ENCODE measurements around the gene FAM156A.
"Not testable (repeated sequence)": the region's sequence is repeated elsewhere in the genome, so short reads cannot be mapped to it uniquely, and the experiment has no call there.

Gene FAM156A, protein sequence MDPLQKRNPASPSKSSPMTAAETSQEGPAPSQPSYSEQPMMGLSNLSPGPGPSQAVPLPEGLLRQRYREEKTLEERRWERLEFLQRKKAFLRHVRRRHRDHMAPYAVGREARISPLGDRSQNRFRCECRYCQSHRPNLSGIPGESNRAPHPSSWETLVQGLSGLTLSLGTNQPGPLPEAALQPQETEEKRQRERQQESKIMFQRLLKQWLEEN

DNA sequence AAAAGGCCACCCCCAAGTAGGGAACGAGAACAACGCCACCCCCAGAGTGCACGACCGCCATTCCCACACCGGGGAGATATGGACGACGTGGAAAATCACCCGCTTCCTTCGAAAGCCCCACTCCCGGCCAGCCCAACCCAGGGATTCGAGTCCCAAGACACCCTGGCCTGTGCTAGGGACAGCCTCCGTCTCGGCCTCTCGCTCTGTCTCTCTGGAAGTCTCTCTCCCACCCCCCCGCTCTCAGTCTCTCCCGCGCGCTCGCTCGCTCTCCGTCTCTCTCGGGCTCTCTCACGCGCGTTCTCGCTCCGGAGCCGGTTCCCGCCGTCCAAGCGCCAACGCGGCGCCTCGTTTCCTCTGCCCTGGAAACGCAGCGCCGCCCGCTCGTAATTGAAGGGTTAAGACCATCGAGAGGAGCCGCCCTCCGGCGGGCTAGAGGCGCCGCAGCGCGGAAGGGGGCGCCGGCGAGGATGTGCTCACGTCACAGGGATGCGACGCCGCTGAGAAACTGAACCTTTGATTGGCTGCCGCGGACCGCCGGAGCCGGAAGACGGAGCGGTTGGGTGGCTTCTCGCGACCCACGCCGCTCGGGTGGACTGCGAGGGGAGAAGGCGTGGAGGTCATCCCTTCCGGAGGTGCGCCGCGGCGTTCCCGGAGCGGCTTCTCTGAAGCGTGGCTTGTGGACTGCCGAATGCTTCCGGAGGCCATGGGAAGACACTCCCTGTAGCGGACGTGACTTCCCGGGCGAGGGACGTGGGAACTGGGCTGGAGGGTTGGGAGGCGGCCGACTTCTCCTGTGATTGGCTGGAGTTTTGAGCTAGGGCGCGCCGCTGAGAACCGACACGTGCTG, at the start of gene FAM156A:
Gene FAM156A, minus strand, starts transcription at position 406 of the 847 bp plus-strand sequence. CDS start 9,930 bp downstream, outside the sequence.
- not testable (repeated sequence) for DNase-seq (ENCODE audit: low read depth)

DNA sequence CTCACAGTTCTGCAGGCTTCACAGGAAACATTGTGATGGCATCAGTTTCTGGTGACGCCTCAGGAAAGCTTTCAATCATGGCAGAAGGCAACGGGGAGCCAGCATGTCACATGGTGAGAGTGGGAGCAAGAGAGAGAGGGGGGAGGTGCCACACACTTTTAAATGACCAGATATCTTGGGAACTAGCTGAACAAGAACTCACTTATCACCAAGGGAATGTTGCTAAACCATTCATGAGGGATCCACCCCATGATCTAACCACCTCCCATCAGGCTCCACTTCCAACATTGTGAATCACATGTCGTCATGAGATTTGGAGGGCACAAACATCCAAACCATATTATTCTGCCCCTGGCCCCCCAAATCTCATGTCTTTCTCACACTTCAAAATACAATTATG, 47.0 kb upstream of the FAM156A start:
- no peak for DNase-seq (ENCODE audit: low read depth)

DNA sequence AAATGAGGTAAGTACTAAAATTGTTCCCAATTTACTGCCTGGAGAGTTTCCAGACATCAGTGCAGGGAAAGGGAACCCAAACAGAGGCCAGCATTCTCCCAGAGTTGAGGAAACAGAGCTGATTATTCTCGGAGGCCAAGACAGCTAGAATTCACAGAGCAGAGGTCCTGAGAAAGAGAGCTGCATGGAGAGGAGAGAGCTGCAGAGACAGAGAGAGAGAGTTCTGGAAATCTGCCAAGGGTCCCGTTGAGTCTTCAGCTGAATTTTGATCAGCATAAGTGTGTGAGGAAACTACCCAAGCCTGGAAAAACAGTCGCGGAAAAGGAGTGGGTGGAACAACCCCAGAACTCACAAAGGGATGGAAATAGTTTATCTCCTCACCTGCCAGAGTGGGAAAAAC, 46.5 kb upstream of the FAM156A start:
- DNase-seq (ENCODE audit: low read depth), result no peak

DNA sequence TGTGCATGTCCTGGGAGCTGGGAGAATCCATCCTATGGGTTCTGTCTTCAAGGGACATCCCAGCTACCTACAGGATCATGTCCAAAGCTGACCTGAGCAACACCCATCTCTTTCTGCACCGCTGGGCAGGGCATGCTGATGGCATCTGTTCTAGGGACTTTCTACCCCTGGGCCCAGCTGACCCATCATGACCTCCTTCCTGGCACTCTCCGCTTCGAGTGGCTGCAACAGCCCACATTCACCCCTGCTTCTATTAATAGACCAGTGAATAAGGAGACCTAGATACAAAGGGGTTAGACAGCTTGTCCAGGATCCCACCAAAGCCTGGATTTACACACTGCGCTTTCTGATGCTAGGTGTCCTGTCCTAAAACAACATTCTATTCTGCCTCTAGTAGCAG, 45.7 kb upstream of the FAM156A start:
- no peak for DNase-seq (ENCODE audit: low read depth)

DNA sequence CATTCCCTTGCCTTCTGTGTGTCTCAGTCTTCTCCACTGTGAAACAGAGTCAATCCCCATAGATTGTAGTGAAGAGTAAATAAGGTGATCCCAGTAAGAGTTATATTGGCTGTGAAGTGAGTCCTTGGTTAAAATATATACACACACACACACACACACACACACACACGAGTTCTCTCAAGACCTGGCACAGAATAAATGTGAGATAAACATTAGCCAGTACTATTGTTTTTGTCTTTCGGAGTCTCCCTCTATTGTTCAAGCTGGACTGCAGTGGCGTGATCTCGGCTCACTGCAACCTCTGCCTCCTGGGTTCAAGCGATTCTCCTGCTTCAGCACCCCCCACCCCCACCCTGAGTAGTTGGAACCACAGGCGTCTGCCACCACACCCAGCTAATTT, 44.8 kb upstream of the FAM156A start:
- no peak for DNase-seq (ENCODE audit: low read depth)

DNA sequence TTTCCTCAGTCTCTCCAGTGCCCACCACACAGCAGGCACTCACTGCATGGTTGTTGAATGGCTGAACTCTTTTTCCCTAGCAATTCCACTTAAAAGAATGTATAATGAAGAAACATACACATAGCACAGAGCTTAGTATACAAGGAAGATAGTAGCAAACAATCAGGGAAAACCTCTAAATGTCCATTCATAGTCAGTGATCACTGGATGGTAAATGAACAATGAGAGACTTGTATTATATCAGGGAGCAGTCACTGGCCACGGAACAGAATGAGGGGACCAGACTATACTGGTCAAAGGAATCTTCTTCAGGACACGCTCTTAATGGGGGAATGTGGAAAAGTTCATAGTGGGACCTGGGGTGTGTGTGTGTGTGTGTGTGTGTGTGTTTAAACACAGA, 43.6 kb upstream of the FAM156A start:
- DNase-seq (ENCODE audit: low read depth), result no peak

DNA sequence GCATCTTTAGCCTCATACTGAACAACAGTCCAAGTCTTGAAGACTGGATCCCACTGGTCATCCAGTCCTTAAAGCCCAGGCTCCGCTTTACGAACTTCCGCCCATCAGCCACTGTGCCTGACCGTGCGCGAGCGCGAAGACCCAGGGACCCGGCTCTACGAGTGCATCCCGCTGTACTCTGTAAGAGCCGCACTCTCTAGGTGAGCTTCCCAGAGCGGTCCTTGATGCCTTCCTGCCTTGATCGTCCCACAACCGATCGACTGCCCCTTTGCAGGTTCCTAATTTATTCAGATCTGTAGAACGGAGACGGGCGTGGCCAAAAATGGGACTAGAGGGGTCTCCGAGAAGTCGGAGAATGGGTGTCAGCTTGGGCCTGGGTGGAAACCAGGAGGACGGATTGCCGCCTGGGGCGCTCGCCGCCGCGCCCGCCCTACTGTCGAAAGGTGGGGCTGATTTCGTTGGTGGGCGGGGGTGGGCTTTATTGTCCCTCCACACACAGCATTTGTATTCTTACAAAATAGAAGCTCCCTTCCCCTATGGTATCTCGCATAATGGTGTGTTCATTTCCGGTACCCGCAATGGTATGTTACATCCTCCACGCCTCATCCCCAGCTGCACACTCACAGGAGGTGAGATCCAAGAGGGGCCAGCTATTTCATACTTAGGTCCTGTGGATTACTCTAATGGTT, 42.3 kb upstream of the FAM156A start:
- DNase-seq (ENCODE audit: low read depth), result no peak

DNA sequence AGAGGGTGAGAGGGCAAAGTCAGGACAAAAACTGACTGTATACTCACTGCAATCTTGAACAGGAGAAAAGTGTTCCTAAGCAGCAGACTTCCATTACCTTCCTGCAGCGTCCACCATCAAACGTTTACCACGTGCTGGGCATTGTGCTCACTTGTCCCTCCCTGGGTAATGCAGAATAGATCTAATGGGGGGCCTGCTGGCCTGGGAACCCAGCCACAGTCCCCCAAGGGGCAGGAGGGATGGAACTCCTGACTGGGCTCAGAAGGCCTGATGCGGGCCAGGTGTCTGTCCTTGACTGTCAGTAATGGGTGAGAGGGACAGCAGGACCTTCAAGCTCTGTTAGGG, 37.6 kb upstream of the FAM156A start:
- DNase-seq (ENCODE audit: low read depth), result no peak

DNA sequence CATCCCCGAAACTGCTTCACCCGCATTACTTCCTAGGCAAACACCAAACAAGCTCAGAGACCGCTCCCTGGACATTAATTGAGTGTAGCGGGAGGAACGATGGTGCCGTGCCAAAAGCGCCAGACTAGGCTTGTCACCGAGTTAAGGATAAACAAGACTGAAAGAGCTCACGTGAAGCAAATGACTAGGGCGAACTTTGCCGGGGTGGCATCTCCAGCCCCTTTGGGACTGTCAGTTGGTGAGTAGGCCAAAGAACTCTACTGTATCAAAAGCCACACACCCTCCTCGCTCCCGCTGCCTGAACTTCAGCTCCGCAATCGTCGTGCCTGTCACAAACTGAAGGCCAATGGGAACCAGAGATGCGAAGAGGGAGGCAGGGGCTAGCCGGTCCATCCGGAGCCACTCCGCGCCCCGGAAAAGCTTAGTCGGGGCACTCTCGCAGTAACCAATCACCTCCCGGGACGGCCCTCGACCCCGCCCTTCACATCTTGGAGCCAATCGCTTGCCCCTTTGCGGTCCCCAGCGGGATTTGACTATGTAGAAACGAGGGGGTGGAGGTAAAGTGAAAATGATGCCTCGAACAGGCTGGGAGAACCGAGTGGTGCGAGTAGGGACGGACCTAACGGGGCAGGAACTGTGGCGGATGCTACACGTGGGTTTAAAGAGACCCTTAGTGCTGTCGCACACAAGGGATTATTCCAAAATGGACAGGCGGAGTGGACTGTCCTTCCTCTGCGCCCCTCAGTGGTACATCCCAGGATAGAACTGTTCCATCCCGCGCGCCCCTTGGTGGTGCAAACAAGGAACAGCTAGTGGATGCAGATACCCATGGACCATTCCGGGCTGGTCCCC, 37.0 kb upstream of the FAM156A start:
- peak; percentile 79 for DNase-seq (ENCODE audit: low read depth)

DNA sequence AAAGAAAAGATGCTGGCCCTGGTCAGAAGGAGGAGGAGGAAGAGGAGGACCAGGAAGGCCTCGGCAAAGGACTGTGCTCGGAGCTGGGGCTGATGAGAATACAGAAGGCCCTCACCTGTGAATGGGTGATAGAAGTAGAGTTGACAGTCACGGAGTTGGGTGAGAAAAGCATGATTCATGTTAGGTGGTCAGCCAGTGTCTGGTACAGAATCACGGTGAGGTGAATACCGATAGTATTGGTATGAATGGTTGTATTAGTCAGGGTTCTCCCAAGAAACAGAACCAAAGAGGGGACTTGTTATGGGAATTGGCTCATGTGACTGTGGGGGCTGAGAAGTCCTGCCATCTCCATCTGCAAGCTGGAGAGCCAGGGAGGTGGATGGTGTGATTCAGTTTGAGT, 32.5 kb upstream of the FAM156A start:
- DNase-seq (ENCODE audit: low read depth), result no peak

DNA sequence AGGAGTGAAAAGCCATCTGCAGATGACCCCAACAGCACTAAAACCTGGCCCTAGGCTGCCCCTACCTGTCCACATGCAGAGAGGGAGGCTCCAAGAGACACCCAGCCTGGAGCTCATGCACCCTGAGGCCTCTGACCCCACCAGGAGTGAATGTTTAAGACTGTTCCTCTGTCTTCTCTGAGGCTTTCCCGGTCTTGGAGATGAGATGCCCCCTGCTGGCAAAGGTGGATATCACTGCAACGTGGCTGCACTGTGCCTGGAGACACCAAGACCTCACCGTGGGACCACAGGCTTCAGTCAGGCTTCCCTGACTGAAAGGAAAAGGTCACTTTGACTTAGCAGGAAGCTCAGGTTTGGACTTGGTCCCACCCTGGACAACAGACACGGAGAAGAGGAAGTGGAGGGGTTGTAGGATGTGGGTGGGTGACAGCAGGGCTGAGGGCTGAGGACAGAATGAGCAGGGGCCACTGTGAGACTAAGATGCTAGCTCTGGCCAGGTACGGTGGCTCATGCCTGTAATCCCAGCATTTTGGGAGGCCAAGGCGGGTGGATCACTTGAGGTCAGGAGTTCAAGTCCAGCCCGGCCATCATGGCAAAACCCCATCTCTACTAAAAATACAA, 31.8 kb upstream of the FAM156A start:
- DNase-seq (ENCODE audit: low read depth), result peak; percentile 19

DNA sequence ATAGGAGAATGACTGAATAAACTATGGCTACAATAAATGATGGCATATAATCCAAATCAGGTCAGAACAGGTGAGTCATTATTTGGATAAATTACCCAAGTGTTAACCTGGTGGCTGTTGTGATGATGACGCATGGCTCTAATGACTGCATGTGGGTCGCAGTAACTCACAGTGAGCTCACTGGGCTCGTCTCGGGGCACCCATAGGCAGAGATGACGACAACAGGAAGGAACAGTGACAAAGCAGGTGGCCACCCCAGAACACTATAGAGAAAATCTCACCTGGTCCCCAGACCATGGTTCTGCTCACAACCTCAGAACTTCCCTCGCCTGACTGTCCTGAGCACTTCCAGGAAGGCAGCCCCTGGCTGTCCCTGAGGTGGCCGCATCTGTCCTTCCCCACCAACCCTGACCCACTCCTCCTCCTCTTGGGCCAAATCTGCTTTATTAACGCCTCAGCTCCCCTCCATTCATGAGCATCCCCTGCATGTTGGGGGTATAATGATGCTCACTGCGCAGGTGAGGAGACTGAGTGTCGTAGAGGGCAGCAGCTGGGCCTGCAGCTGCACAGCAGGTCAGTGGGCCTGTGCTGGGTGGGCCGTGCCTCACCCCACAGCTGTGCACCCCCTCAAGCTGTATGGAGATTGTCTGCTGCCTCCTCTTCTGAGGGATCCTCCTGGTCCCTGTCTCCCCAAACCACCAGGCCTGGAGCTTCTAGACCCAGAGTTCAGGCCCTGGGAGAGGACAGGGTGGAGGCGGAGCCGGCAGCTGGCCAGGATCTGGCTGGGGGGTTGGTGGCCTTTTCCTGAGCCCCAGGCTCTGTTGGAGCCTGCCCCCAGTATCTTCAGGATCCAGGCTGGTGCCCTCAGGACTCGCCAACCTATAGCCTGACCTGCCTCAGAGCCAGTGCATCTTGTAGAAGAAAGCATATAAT, 30.9 kb upstream of the FAM156A start:
- no peak for DNase-seq (ENCODE audit: low read depth)

DNA sequence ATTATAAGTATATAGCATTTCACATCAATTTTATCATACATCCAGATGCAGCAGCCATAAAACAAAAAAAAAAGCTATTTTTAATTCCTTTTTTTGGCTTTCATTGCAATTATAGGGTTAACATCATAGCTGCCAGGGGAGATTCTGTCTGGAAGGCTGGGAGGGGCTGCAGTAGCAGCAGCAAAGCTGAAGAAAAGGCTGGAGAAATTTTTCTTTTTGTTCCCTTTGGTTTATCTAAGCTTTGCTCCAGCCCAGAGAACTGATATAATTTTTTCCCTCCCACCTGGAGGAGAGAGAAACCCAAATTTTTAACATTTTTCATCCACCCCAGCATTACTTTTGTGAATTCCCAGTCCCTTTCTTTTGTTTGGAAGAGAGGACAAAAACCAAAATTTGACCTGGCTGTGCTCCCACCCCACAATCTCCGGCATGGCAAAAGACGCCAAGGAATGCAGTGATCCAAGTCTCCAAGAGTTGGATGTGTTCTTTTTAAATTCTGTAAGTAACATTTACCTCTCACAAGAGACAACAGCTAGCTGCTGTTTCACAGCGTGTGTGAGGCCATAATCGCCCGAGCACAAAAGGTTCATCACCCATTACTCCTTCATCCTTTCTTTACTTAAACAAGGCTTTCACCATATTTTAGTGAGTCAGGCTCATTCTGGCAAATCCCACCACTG, 25.1 kb upstream of the FAM156A start:
- no peak for DNase-seq (ENCODE audit: low read depth)

DNA sequence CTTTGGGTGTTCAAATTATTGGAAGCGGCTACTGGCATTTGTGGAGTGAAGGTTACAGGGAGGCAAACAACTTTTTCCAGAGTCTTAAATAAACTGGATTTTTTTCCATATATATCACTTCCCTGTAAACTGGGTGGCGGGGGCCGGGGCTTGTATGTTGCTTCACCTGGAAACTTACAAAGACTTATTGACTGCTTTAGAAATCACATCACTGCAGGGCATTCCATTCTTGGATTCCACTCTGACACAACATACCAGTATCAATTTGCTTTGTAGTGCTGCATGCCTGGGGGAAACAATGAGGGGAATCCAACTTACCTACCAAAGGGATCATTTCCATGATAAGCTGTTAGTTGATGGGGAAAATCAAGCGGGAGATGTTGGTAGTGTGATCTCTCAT, 21.7 kb upstream of the FAM156A start:
- no peak for DNase-seq (ENCODE audit: low read depth)

DNA sequence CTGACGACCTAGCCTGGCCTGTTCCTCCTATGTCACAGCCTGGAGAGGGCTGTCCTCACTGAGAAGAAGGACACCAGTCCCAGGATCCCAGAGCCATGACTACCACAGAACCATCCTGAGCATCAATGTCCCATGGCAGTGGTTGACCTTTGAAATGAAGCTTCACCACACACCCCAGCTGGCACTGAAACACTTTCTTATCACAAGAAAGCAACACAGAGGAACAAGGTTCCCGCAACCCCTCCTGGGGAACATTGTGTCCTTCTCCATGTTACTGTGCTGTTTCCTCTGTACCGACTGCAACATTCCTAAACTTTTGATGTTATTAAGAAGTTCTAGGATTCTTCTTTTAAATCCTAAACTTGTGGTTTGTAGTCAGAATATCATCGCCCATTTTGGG, 21.2 kb upstream of the FAM156A start:
- no peak for DNase-seq (ENCODE audit: low read depth)

DNA sequence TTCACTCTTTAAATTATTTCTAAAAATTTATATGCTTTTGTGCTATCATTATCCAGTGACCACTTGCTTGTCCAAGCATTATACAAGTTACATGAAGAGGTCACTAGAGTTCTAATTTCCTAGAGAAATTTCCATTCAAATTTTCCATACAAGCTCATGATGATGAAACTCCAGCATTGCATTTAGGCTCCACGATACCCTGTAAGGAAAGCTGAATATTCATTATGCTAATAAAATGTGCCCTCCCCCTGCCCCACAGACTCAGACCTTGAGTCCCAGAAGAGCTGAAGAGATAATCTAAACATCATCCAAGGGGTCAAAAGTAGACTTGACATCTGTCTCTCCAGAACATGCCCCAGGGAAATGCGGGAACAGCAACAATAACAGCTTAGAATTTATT, 19.6 kb upstream of the FAM156A start:
- DNase-seq (ENCODE audit: low read depth), result no peak

DNA sequence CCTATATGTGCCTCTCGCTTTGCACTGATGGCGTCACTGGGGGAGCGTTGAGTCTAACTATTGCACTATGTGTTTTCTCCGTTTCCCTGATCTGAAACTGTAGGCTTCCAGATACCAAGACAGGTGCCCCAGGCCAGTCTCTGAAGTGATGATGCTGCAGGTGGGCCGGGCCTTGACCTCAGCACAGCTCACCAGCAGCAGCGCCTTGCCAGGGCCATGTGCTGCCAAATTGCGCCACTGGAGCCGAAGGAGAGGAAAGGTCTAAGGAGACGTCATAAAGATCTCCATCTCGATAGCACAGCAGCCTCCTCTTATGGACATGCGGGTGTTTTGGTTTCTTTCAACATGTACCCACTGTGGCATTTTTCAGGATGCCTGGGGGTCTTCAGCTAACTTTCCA, 17.3 kb upstream of the FAM156A start:
- not testable (repeated sequence) for DNase-seq (ENCODE audit: low read depth)

DNA sequence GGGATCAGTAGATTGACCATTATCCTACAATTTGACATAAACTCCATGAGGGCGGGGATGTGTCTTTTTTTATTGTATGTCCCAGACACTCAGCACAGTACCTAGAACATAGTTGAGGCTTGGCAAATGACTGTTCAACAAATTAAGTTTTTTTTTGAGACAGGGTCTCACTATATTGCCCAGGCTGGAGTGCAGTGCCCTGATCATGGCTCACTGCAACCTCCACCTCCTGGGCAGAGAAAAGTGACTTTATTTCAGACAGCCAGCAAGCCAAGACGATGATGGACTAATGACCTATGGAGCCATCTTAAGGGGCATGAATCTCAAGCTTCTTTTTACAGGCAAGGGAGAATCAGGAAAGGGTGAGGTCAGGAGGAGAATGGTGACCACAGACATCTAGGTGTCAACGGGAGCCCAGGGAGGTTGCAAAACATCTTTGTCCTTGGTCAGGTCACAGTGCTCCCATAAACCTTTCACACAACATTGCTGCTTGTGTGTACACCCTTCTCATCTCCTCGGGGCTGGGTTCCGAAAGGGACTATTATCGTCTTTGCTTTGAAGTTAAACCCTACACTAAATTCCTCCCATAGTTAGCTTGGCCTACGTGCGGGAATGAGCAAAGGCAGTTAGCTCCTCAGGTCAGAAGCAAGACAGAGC, 16.1 kb upstream of the FAM156A start:
- not testable (repeated sequence) for DNase-seq (ENCODE audit: low read depth)

DNA sequence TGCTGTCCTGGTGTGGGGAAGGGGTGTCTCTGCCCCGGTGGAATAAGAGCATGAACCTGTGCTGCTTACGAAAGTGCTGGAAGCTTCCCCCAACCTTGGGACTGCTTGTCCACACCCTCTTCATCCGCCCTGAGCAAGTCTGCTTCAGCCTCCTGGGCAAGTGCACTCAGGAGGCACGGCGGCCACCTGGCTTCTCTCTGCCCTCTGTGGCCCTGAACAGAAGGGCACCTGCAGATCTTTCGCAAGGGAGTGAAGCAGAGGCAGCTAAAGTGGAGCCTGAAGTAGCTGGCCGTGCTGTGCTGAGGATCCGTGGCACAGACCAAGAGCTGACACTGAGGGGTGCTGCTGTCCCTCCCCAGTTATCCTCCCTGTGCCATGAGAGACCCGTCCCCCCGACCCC, 9.6 kb upstream of the FAM156A start:
- not testable (repeated sequence) for DNase-seq (ENCODE audit: low read depth)
